Stimulated activated CD8-positive, alpha-beta memory T cell treated with anti-CD3 and anti-CD28 coated beads, Interleukin-2, amount 100 ng/mL, for 1 hour (primary cell): Measurements from ENCODE around the gene KIAA0825.

ENCODE experiments used
- DNase-seq, 2 donors: peaks; one replicate each; pipeline ENCODE4 v3.0.0-alpha.2; 2020; ENCODE audit warnings: low read depth in 2 of 2

KIAA0825 gene

DNA sequence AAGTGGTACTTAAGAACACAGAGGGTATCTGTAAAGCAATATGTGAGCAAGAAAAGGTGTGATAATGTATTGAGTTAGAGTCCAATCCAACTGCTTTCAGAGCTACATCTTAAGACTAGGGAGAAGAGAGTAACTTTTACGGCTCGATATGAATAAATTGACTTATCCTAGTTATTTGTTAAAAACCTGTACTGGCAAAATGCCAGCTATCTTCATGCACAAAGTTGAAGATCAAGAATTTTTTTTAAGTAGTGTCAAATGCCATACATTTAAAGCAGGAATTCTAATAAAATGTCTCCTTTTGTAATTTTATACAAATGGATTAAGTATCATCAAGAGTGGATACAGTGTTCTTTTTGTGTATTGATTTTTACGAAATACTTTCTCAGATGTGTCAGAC, 305.2 kb downstream of the KIAA0825 start:
- no peak for DNase-seq

DNA sequence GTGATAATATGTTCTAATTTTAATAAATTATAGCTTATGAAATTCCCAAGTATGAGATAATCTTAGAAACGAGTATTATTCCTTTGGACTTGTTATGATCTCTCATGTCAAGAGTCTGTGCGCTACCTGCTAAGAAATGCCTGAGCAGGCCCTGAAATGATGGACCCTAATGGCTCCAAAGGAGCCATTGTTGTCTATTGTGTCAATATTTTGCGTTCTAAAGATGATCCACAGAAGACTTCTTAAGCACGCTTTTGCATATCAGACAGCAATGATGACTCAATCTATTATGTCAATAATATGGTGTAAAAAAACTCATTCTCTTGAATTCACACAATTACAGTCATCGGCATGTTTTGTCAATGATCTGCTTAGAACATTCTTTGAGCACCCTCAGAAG, 306.1 kb downstream of the KIAA0825 start:
- no peak for DNase-seq

DNA sequence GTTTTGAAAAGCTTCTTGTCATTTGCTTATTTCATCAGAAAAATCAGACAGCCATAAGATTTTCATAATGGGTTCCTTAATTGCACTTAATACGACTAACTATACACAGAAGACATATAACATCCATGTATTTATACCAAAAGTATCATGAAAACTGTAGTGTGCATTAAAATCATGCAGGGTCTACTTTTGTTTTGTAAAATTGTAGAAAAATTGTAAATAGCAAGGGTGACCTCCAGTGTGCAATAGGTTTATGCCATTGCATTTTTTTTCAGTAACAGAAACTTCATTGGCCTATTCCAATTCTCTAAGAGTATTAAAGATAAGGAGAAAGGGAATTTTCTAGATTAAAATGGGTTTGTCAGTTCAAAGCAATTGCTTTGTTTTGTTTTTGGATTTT, 307.6 kb downstream of the KIAA0825 start:
- no peak for DNase-seq

DNA sequence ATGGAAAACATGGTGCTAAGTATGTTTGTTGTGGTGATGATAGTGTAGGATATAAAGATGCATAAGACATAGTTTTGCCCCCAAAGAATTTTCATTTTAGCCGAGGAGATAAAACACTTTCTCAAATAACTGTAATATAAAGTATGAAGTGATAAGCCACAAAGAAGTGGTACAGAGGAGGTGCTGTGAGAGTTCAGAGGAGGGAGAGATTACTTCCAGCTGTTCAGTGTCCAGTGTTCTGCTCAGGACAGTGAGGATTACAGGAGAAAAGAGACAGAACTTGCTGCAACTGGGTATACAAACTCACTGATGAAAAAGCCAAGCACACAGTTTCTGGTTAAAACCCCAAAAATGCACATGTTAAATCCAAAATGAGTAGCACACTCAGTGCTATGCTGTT, 309.3 kb downstream of the KIAA0825 start:
- DNase-seq = no peak

DNA sequence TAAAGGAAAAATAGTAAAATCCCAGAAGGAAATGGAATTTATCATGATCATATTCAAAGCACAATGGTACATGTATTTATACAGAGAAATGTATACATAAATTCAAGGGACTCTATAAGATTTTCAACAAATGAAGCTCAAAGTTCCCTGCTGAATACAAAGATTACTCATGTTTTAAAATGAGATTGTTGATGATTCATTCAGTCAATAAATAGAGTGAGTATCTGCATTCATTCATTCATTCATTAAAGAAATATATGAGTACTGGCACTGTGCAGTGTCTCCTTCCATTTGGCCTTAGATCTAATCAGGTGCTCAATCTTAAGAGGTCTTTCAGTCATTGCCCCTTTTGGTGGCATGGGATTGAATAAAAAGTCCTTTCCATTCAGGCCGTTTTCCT, 310.0 kb downstream of the KIAA0825 start:
- DNase-seq = no peak

DNA sequence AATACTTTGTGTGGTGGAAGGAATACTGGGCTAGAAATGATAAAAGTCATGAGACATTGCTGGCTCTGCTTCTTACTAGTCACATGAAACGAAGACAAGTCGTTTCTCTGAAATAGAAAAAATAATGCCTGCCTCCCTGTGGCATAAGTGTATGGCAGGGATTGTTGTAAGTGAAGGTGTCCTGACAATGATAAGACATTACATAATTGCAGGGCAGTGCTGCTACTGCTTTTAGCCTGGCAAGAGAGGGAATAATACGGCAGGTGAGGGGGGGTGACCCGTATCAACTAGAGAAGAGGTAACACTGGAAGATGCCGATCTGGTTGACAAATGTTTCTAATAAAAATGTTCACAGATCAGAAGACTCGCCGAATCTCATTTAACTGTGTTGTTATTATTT, 314.3 kb downstream of the KIAA0825 start:
- DNase-seq = no peak

DNA sequence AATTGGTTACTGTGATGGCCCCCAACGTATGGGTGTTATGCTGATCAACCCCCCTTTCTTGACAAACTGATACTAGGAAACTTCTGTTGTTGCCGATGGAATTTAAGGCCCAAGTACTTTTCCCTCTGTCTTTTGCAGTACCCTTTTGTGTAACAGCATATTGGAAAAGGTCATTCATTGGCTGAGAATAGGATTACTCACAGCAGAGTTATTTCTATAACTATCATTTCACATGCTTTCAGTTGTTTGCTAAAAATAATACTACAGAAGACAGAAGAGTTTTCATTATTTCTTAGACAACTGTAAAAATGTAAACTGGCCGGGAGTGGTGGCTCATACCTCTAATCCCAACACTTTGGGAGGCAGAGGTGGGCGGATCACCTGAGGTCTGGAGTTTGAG, 329.5 kb downstream of the KIAA0825 start:
- no peak for DNase-seq

DNA sequence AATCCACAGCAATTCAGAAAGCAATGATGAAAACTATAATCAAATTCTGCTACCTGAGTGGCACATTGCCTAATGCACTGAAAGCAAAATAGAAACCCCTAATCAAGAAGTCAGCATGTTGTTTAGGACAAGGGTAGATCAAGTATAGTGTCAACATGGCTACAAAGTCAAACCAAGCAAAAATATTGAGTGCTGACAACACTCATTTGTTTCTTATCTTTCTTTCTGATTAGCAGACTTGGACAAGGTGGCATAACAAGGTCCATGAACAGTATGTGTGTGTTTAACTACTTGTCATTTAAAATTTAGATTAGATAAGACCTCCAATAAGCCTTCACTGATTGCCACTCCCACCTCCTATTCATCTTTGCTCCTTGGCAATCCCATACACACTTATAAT, 332.4 kb downstream of the KIAA0825 start:
- DNase-seq = no peak

DNA sequence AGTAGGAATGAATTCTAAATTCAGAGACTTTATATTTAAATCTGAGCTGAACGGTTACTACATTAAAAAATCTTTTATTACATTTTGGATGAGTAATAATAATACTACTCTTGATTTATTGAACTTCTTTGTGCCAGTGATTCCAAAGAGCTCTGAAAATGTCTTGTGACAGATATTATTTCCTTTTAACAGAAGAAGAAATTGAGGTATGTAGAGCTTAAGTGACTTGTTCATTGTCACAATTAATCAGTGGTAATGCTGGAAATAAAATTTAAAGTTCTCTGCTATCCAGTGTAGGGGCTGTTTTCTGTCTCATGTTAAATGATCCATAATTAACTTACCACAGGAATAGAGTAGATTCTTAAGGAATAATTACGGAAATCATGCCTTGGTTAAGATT, 335.3 kb downstream of the KIAA0825 start:
- no peak for DNase-seq

DNA sequence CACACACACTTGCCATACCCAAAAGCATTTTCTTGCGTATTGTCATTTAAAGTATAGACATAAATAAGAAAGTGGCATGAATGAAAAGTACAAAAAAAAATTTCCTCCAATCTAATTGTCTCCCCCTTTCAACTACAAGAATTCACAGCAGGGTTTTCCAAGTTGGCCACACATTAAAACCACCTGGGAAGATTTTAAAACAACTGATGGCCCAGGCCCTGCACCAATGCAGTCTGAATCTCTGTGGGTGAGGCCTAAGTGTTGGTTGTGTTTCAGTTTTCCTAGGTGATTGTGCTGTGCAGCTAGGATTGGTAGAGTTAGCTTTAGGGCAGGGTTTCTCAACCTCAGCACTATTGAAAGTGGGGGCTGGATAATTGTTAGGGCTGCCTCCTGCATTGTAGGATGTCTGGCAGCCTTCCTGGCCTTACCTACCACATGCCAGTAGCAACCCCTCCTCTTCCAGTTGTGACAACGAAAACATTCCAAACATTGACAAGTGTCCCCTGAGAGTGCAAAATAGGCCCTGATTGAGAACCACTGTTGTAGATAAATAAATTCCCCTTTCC, 337.1 kb downstream of the KIAA0825 start:
- no peak for DNase-seq

DNA sequence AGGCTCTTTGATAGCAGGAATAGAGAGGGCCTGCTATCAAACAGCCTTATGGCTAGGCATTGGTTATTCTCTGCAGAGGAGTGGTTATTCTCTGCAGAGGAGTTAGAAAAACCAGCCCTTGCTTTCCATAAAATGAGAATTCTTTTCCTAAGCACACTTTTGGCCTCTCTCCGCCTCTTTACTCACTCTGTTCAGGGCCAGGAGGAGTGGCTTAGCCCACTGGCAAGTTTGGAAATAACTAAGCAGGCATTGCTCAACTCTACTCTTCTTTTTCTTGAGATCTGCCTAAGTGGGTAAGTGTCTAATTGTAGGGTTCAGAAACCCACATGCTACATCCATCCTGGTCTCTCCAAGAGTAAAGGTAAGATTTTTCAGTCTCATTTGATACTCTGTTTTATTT, 341.7 kb downstream of the KIAA0825 start:
- DNase-seq = no peak

DNA sequence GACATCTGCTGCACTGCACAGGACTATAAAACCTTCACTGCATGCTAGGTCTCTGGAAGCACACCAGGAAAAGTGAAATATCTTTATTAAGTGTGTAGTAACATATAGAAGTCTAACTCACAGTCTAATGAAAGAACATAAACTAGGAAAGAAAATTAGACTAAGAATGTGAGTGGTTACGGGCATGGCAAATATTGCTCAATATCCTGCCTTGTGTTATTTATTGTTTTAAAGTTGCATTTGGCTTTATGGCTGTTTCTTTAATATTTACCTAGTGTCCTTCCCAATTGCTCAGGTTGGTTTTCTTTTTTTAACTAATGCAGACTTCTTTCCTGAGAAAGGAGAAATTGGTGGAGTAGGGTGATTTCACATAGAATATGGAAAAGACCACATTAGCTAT, 342.4 kb downstream of the KIAA0825 start:
- no peak for DNase-seq

DNA sequence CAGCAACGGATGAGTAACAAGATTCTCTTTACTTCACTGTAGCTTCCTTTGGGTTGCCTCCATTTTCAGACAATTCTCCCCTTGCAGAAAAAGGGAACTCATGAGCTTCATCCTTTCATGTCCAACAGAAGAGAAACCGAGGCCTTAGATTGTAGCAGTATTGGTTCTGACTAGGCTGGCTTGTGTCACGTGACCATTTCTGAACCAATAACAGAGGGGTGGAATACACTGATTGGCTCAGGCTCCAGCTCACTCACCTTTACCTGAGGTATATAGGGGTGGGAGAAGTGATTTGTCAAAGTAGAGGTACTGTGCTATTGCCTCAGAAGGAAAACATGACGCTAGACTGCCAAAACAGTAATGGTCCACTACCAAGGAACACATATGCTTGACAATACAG, 343.7 kb downstream of the KIAA0825 start:
- no peak for DNase-seq

DNA sequence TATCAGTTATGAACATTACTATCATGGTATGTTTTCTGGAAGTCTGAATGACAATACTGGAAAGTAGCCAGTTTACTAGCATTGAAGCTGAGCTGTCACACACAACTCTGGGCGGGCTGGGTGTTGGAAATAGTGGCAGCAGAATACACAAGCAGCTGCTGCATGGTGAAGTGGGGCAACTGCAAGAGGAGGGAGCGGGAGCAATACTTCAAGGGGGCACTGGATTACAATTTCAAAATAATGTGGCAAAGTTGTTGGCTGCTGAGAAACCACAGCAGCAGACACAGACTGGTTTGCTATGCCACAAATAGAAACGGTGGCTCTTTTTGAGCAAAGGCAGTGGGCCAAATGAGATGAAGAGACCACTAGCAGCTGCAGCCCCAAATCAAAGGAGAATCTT, 350.2 kb downstream of the KIAA0825 start:
- no peak for DNase-seq

DNA sequence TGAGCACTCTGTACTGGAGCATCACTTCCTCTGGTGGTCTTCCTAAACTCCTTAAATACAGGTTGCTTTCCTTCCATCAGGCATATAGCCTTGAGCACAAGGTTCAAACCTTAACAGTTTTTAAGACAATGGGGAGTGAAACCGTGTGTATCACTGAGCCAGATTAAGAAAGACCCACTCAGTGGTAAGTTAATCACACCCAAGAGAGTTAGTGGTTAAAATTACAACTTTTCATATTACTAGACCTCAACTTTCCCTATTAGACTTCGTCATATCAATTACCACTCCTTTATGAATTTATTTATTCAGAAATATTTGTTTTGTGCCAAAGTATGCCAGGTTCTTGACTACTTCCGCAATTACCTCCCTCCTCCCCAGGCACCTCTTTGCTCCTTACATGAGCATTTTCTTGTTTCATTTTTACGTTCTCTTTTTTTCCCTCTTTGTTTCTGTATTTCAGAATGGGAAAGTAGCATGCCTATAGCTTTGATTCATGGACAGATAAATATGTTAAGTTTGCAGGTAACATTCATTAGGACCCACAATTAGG, 351.0 kb downstream of the KIAA0825 start:
- no peak for DNase-seq

DNA sequence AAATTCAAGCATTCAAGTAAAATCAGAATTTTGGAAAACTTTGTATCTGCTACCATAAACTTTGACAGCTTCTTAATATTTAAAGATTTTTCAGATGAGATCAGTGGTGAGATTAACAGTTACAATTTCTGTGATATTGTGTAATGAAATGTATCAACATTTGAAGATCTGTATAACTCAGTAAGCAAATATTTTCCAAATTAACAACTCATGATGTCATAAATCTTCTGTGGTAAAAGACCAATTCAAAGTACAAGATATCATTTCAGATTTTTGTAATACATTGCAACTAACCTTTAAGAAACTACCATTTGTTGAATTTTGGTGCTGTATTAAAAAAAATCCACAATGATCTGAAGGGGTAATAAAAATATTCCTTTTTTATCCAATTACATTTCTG, 352.2 kb downstream of the KIAA0825 start:
- no peak for DNase-seq

DNA sequence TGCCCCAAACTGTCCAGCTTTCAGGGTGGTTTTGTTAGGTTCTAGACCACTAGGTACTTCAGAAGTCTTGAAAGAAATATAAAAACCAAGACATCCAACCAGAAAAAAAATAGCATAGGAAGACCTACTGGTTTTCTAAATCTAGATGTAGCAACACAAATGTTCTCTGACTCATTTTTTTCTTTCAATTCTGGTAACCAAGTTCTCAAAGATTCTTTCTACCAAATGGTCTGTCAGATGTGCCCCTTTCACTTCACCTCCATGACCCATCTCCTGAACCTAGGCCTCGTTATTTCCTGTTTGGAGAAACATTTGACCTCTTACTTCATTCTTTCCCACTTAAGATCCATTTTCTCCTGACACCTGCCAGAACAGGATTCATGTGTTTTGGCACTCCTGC, 355.3 kb downstream of the KIAA0825 start:
- no peak for DNase-seq

DNA sequence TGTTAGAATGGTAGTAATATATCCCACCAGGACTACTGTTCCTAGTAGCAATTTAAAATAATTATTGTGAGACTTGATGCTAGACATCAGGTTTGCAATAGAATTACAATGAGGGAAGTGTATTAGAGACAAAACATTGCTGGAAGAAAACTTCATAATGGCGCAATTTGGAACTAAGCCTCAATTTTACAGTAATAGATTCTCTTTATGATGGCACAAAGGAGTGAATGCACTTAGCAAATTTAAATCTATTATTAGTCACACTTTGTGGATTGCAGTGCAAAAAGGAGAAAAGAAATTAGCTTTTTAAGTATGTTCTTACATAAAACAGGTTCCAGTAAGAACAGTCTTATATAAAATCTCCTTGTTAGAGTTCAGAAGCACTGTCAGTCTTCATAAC, 358.3 kb downstream of the KIAA0825 start:
- no peak for DNase-seq

DNA sequence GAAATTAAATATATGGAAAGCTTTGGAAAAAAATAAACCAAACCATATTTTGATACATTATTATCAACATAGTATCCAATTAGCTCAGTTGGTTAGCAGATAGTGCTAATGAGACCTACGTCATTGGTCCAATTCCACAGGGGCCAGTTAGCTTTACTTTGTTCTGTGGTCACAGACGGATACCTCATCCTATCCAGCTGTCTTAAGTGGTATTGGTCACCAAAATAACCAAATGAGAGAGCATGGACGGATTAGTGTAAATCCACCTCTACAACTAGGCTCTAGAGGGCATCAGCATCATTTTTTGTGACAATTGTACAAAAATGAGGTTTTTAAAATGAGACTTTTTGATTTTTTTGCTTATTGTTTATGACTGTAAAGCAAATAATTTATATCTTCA, 364.2 kb downstream of the KIAA0825 start:
- DNase-seq = no peak

DNA sequence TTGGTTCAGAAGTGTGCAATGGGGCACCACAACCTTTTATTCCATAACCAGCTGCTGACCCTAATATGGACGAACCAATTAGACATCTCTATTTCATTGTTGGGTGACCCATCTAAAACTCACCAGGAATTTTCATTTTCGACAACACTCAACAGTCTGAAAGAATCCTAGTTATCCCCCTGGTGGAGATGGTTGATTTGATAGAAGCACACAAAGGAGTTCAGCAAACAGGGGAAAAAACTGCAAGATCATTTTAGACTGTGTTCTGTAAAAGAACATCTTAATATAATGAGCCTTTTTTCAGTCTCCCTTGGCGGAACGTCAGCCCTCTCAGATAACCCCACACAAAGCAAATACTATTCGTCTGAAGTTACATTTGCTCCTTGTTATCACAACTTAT, 367.4 kb downstream of the KIAA0825 start:
- DNase-seq = no peak

DNA sequence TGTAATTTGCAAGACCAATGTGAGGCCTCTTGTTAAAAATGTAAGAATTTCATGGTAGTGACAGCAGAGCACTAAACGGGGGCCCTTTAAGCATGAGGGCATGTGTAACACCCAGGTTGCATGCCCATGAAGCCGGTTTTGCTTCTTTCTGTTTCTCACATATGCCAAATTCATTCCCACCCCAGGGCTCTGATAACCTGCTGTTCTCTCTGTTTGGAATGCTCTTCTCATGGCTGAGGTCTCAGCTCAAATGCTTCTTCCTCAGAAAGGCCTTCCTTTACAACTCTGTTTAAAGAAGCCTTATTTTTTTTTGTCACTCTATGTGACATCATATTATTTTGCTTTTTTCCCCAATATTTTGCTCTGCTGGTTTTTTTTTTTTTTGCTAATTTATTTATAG, 369.0 kb downstream of the KIAA0825 start:
- no peak for DNase-seq

DNA sequence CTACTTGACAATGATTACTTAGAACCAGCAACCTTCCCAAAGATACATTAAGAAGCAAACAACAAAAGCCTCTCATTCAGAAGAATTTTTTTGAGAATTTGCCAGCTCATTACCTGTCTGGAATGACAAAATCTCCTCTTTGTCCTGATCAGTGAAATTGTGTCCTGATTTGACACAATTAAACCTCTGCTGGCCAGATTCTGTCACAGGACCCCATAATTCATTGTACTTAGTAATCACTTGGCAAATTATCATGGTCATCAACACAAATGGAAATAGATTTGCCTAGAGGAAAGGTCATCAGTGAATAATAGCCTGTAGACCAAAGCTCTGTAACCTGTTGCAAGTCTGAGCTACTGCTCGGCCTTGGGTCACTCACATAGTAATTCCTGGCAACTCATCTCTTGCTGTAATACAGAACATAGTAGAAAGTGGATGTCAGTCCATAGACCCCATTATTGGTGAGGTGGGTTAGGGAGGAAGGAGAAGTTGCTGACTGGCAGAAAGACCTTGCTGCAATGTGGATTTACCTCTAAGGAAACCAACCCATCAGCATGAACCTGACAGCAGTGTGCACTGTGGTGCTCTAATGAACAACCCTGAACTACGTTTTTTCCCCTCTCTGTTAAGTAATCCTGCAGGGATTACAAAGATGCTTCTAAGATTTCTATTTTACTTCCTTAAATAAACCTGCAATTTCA, 370.1 kb downstream of the KIAA0825 start:
- DNase-seq = no peak

DNA sequence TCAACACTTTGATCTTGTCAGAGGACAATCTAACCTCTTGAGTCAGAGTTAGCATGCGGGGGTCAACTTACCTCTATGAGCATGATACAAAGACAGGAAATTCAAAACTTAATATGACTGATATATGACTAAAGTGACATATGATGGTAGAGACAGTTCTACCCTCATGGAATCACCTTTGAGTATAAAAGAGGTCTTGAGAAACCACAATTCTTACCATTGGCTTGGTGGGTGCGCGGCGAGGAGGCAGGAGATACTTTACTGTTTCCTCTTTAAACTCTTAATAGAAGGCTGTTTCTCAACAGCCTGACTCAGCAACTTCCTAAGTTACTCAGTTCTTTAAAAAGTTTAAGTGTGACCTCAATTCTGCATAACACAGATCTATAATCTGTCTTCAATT, 372.8 kb downstream of the KIAA0825 start:
- DNase-seq = no peak

DNA sequence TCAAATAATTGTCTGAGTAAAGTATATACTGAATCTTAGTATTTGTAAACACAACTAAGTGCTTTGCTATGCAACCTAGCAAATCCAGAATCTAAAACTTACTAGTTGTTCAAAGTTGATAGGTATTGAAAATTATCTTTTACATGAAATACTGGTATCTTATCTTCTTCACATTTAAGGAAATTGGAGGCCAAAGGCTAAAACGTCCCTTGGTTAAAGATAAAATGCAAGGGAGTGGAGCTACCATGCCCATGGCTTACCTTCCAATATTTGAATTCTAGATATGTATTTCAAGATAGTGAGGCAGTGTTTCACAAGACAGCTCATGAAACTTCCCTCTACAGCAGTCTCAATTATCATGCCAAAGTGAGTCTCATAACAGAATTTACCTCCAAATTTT, 373.5 kb downstream of the KIAA0825 start:
- no peak for DNase-seq
